Esophagus squamous epithelium (tissue), 5 donors: ENCODE results near the gene ZKSCAN3. TPM values are rescaled to one million over a fixed set of nuclear protein-coding genes. Genes with fewer than 3 reads are reported as not detected.
"Not testable (repeated sequence)": the region's sequence is repeated elsewhere in the genome, so short reads cannot be mapped to it uniquely, and the experiment has no call there.

Experiments used
- DNase-seq: peaks from one replicate; lab custom pipeline; 2025; lab: John Stamatoyannopoulos, UW
- H3K27ac ChIP-seq, 4 donors: fragments of 200-600 bp; sonication (generic); one replicate each; pipeline ENCODE4 v1.5.1; 2016 to 2019; ENCODE audit warnings: mild to moderate bottlenecking in 1 of 4
- H3K27me3 ChIP-seq, 4 donors: fragments of 200-600 bp; sonication (generic); 1 replicate in 3 of 4; 2 replicates in 1 of 4; pipeline versions ENCODE4 v1.5.1 to v1.6.0; 2017 to 2021; ENCODE audit warnings: antibody characterized with exemption in 1 of 4
- H3K36me3 ChIP-seq, 3 donors: fragments of 200-600 bp; sonication (generic); one replicate each; pipeline ENCODE4 v1.5.1; 2016 to 2019
- H3K4me1 ChIP-seq, 3 donors: fragments of 200-600 bp; sonication (generic); one replicate each; pipeline ENCODE4 v1.5.1; 2017 to 2019
- H3K4me3 ChIP-seq, 4 donors: fragments of 200-600 bp; sonication (generic); 1 replicate in 3 of 4; 2 replicates in 1 of 4; pipeline ENCODE4 v1.5.1; 2016 to 2019; ENCODE audit warnings: mild to moderate bottlenecking in 2 of 4, moderate library complexity in 1 of 4
- H3K9me3 ChIP-seq, 3 donors: fragments of 200-600 bp; sonication (generic); one replicate each; pipeline ENCODE4 v1.5.1; 2016 to 2019
- CTCF ChIP-seq, 6 experiments: fragments of 450-650 bp in 4 of 6; fragments of 200-600 bp in 2 of 6; sonication (generic) in 2 of 6; IDR thresholded peaks; one replicate each; pipeline ENCODE4 v1.5.1; 2016 to 2019; ENCODE audit warnings: antibody characterized with exemption in 6 of 6, mild to moderate bottlenecking in 4 of 6, moderate library complexity in 4 of 6
- POLR2A ChIP-seq, 4 donors: fragments of 450-650 bp; IDR thresholded peaks; one replicate each; pipeline ENCODE4 v1.6.1; 2017; ENCODE audit warnings: antibody characterized with exemption in 4 of 4, mild to moderate bottlenecking in 4 of 4, moderate library complexity in 3 of 4
- WGBS, 2 donors: methylation state at CpG; one replicate each; pipeline ENCODE4 v1.1.5; 2018; 5-methylcytosine and 5-hydroxymethylcytosine counted together
- intact Hi-C: fragments of 100-400 bp; cut with DNase I; formaldehyde crosslinking; loops from one replicate; pipeline ENCODE4 v1.15.0; 2022
- total RNA-seq, 4 donors: library from RNA; depleted of rRNA; stranded (reverse); fragments of >200 nt; gene quantifications; one replicate each; pipeline ENCODE4 v1.1.0, GENCODE V29; 2016
- donor health status: DM: yes; HTN: yes; CAD: no.

The ZKSCAN3 gene
- total RNA-seq, 4 donors from 2014 or later: 1.1 to 2.9 (median 2.1) TPM

- 76 to 81% methylated on average over 2 to 3 of the region's 3 CpGs for WGBS, 2 donors
- peaks cover 0 to 4% (median 0%) of the 10 kb centered on the region in 3 donors for H3K36me3 ChIP-seq
- TF ChIP-seq POLR2A (IDR thresholded peaks at IDR 0.05): no peak
- TF ChIP-seq CTCF (IDR thresholded peaks at IDR 0.05): no peak
- no peak for DNase-seq
- no peaks in the 10 kb centered on the region for H3K4me1 ChIP-seq
- H3K4me3 ChIP-seq: no peak overlapping the region
- no peaks in the 10 kb centered on the region for H3K27me3 ChIP-seq
- no peak overlapping the region for H3K27ac ChIP-seq
- intact Hi-C loops: no loop called here
- H3K9me3 ChIP-seq: peaks cover 0 to 13% (median 8%) of the 10 kb centered on the region in 3 donors
Observed at GRCh38 chr6:28315628-28316027, 34.1 kb upstream of the ZKSCAN3 start.

GRCh38 chr6:28317866-28318265 is 31.9 kb upstream of the ZKSCAN3 start:
- DNase-seq, intact Hi-C loops, H3K27ac ChIP-seq, H3K4me3 ChIP-seq, H3K27me3 ChIP-seq, H3K4me1 ChIP-seq, H3K36me3 ChIP-seq: not testable (repeated sequence)
- 85% methylated on average over 8 of the region's 8 CpGs; no CpG with 5 or more reads in 1 of the 2 donors for WGBS, 2 donors
- H3K9me3 ChIP-seq: peaks cover 0 to 12% (median 5%) of the 10 kb centered on the region in 3 donors

GRCh38 chr6:28322661-28323060 is 27.1 kb upstream of the ZKSCAN3 start:
- Histone ChIP-seq H3K4me1 (no peaks in the 10 kb centered on the region), H3K27me3 (no peaks in the 10 kb centered on the region), H3K9me3 (peaks cover 0 to 48% (median 32%) of the 10 kb centered on the region in 3 donors), H3K4me3 (no peak overlapping the region), H3K27ac (no peak overlapping the region), H3K36me3 (peaks cover 8 to 43% (median 17%) of the 10 kb centered on the region in 3 donors)
- intact Hi-C loops: no loop called here
- DNase-seq: no peak
- TF ChIP-seq CTCF (IDR thresholded peaks at IDR 0.05): no peak
- TF ChIP-seq POLR2A (IDR thresholded peaks at IDR 0.05): no peak
- WGBS, 2 donors: 77 to 79% methylated on average over 3 of the region's 3 CpGs

- no peak for DNase-seq
- WGBS, 2 donors: 100% methylated on average over 1 of the region's 1 CpG; no CpG with 5 or more reads in 1 of the 2 donors
- H3K36me3 ChIP-seq: peaks cover 8 to 53% (median 17%) of the 10 kb centered on the region in 3 donors
- intact Hi-C loops: no loop called here
- no peaks in the 10 kb centered on the region for H3K27me3 ChIP-seq
- TF ChIP-seq CTCF (IDR thresholded peaks at IDR 0.05): no peak
- TF ChIP-seq POLR2A (IDR thresholded peaks at IDR 0.05): no peak
- peaks cover 0 to 56% (median 39%) of the 10 kb centered on the region in 3 donors for H3K9me3 ChIP-seq
- no peak overlapping the region for H3K4me3 ChIP-seq
- H3K4me1 ChIP-seq: no peaks in the 10 kb centered on the region
- H3K27ac ChIP-seq: no peak overlapping the region
Observed at GRCh38 chr6:28323813-28324424, 25.8 kb upstream of the ZKSCAN3 start.

- WGBS, 2 donors: 84 to 90% methylated on average over 7 of the region's 7 CpGs
- Histone ChIP-seq H3K27ac (no peak overlapping the region), H3K27me3 (no peaks in the 10 kb centered on the region), H3K9me3 (peaks cover 0 to 49% (median 34%) of the 10 kb centered on the region in 3 donors), H3K36me3 (peaks cover 8 to 60% (median 17%) of the 10 kb centered on the region in 3 donors), H3K4me1 (no peaks in the 10 kb centered on the region), H3K4me3 (no peak overlapping the region)
- DNase-seq: no peak
- TF ChIP-seq POLR2A (IDR thresholded peaks at IDR 0.05): no peak
- TF ChIP-seq CTCF (IDR thresholded peaks at IDR 0.05): no peak
- intact Hi-C loops: no loop called here
Observed at GRCh38 chr6:28326371-28326948, 23.3 kb upstream of the ZKSCAN3 start.
